ENCODE measurements around the gene COL23A1. TPM values are rescaled to one million over a fixed set of nuclear protein-coding genes. Genes with fewer than 3 reads are reported as not detected.
"Not testable (repeated sequence)": the region's sequence is repeated elsewhere in the genome, so short reads cannot be mapped to it uniquely, and the experiment has no call there.

Gene COL23A1
- total RNA-seq, 1 experiment from 2014 or later: not detected

DNA sequence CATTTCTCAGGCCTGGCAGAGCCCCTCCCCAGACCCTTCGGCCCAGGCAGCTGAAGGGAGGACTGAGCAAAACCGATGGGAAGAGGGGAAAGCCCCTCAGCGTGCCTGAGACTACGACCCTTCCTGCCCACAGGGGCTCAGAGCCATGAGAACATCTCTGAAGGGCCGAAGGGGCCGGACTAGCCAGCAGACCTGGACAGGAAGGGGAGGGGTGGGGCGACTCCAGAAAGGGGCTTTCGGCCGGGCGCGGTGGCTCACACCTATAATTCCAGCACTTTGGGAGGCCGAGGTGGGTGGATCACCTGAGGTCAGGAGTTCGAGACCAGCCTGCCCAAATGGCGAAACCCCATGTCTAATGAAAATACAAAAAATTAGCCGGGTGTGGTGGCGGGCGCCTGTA is 271.8 kb downstream of the COL23A1 start:
- H3K9me3 ChIP-seq (ENCODE audit: low read depth, low read length, poor library complexity, severe bottlenecking): no peaks in the 10 kb centered on the region
- ChIA-PET CTCF (no interaction called here), POLR2A (ENCODE audit: low non-redundant PET) (no interaction called here)
- H3K4me1 ChIP-seq (ENCODE audit: insufficient read depth, low read length, poor library complexity, severe bottlenecking): no peaks in the 10 kb centered on the region
- H3K36me3 ChIP-seq (ENCODE audit: insufficient read depth, low read length, poor library complexity, severe bottlenecking): no peaks in the 10 kb centered on the region
- intact Hi-C loops (cut with micrococcal nuclease; ENCODE audit: unreplicated experiment): no loop called here
- DNase-seq (ENCODE audit: low spot score): no peak
- no TSS peak for BruUV-seq (replicated peaks)
- no peak overlapping the region for H3K4me3 ChIP-seq (ENCODE audit: low read depth, low read length, poor library complexity, severe bottlenecking)
- no peak for TF ChIP-seq EZH2 (IDR thresholded peaks at IDR 0.05; ENCODE audit: borderline replicate concordance, low read depth, low read length, poor library complexity, severe bottlenecking)
- TF ChIP-seq CTCF (conservative IDR thresholded peaks at IDR 0.05; ENCODE audit: low read depth, low read length): no peak
- no peak overlapping the region for H3K27ac ChIP-seq (ENCODE audit: low read depth, low read length, poor library complexity, severe bottlenecking)
- H3K27me3 ChIP-seq (replicated peaks; ENCODE audit: insufficient read depth, low read depth, low read length, poor library complexity): no peaks in the 10 kb centered on the region

GRCh38 chr5:178317727-178318126 is 272.5 kb downstream of the COL23A1 start:
- CTCF ChIA-PET; intact Hi-C loops (cut with micrococcal nuclease; ENCODE audit: unreplicated experiment); BruUV-seq (replicated peaks): not testable (repeated sequence)

DNA sequence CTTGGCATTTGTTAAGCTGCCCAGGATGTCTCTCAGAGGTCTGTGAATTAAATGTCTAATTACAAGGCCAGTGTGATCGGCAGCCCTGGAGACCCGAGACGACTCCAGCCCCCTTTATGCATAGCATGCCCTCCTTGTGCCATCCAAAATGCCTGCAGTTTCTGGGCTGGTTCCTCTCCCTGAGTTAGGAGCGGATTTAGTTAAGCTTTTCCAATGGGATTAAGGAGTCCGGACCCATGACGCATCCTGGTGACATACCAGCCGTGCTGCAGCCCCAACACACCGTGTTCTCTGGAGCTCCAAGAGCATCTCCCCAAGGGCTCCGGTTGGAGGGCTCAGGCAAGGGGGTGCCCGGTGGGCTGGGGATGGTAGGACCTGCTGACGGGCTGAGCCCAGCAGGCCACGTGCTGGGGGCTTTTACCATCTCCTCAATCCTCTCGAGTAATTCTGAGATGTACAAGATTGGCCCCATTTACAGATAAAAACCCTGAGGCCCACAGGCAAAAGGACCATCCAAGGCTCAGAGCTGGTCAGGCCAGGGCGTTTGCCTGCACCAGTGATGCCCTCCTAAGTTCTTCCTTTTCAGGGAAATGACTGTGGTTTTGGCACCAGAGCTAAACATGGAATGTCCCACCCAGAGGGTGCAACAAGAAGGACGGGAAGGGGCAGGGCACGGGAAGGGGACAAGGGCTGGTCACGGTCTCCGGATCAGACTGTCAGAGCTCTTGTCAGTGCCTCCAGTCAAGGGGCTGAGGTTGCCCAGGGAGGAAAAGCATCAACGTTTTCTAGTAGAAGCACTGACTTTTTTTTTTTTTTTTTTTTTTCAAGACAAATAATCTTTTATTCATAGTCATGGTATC is 275.0 kb downstream of the COL23A1 start:
- Histone ChIP-seq H3K27me3 (replicated peaks; ENCODE audit: insufficient read depth, low read depth, low read length, poor library complexity) (no peaks in the 10 kb centered on the region), H3K4me1 (ENCODE audit: insufficient read depth, low read length, poor library complexity, severe bottlenecking) (no peaks in the 10 kb centered on the region), H3K27ac (ENCODE audit: low read depth, low read length, poor library complexity, severe bottlenecking) (no peak overlapping the region), H3K9me3 (ENCODE audit: low read depth, low read length, poor library complexity, severe bottlenecking) (no peaks in the 10 kb centered on the region), H3K36me3 (ENCODE audit: insufficient read depth, low read length, poor library complexity, severe bottlenecking) (no peaks in the 10 kb centered on the region), H3K4me3 (ENCODE audit: low read depth, low read length, poor library complexity, severe bottlenecking) (no peak overlapping the region)
- ChIA-PET POLR2A (ENCODE audit: low non-redundant PET) (interaction anchor here (0.6 kb wide), 1 partner anchor 10 kb away, joined by 16 read pairs; no protein-coding TSS in a partner anchor), CTCF (no interaction called here)
- intact Hi-C loops (cut with micrococcal nuclease; ENCODE audit: unreplicated experiment): no loop called here
- no peak for DNase-seq (ENCODE audit: low spot score)
- TF ChIP-seq CTCF (conservative IDR thresholded peaks at IDR 0.05; ENCODE audit: low read depth, low read length): no peak
- no peak for TF ChIP-seq EZH2 (IDR thresholded peaks at IDR 0.05; ENCODE audit: borderline replicate concordance, low read depth, low read length, poor library complexity, severe bottlenecking)
- BruUV-seq (replicated peaks): no TSS peak

More at GRCh38 chr5:178317727-178318126, 272.5 kb downstream of the COL23A1 start:
- H3K9me3 ChIP-seq (ENCODE audit: low read depth, low read length, poor library complexity, severe bottlenecking); DNase-seq (ENCODE audit: low spot score); H3K27ac ChIP-seq (ENCODE audit: low read depth, low read length, poor library complexity, severe bottlenecking); H3K4me3 ChIP-seq (ENCODE audit: low read depth, low read length, poor library complexity, severe bottlenecking); H3K27me3 ChIP-seq (replicated peaks; ENCODE audit: insufficient read depth, low read depth, low read length, poor library complexity); H3K4me1 ChIP-seq (ENCODE audit: insufficient read depth, low read length, poor library complexity, severe bottlenecking); H3K36me3 ChIP-seq (ENCODE audit: insufficient read depth, low read length, poor library complexity, severe bottlenecking); POLR2A ChIA-PET (ENCODE audit: low non-redundant PET): not testable (repeated sequence)
